Psoas muscle (tissue), 8 donors: ENCODE data around the gene PTPRA. TPM values are rescaled to one million over a fixed set of nuclear protein-coding genes. Genes with fewer than 3 reads are reported as not detected.
"Not testable (repeated sequence)": the region's sequence is repeated elsewhere in the genome, so short reads cannot be mapped to it uniquely, and the experiment has no call there.

ENCODE experiments used
- ATAC-seq, 4 donors: fragments of 200-7000 bp; cut with Tn5 transposase; one replicate each; pipeline ENCODE4 v1.9.1; 2020; ENCODE audit warnings: moderate library complexity in 3 of 4, mild to moderate bottlenecking in 2 of 4
- DNase-seq, 2 donors: peaks; one replicate each; pipeline ENCODE4 v3.0.0-alpha.2; 2020
- H3K27ac ChIP-seq: fragments of 200-600 bp; one replicate; pipeline ENCODE4 v1.8.0; 2022
- H3K27me3 ChIP-seq, 3 donors: fragments of 200-600 bp in 1 of 3; one replicate each; pipeline versions ENCODE4 v1.6.1 to v1.8.0; 2013 to 2022; ENCODE audit warnings: low read length in 2 of 3, mild to moderate bottlenecking in 2 of 3, moderate library complexity in 1 of 3; ENCODE audit not compliant: insufficient read depth in 3 of 3
- H3K36me3 ChIP-seq, 2 donors: fragments of 200-600 bp in 1 of 2; one replicate each; pipeline versions ENCODE4 v1.6.1 to v1.8.0; 2013 to 2022; ENCODE audit warnings: low read depth in 1 of 2, mild to moderate bottlenecking in 1 of 2, moderate library complexity in 1 of 2; ENCODE audit not compliant: insufficient read depth in 1 of 2
- H3K4me1 ChIP-seq: fragments of 200-600 bp; one replicate; pipeline ENCODE4 v1.8.0; 2022
- H3K4me3 ChIP-seq: fragments of 200-600 bp; one replicate; pipeline ENCODE4 v1.8.0; 2022; ENCODE audit warnings: mild to moderate bottlenecking
- H3K9me3 ChIP-seq: fragments of 200-600 bp; one replicate; pipeline ENCODE4 v1.8.0; 2022
- CTCF ChIP-seq: fragments of 200-600 bp; IDR thresholded peaks from one replicate; pipeline ENCODE4 v1.8.0; 2022; ENCODE audit warnings: antibody characterized with exemption
- WGBS, 3 donors: extraction: QIAGEN DNeasy Blood & Tissue Kit; methylation state at CpG; one replicate each; pipeline versions ENCODE4 v1.1.6 to v1.1.7; 2013; 5-methylcytosine and 5-hydroxymethylcytosine counted together
- intact Hi-C, 2 donors: fragments of 100-400 bp; cut with DNase I; formaldehyde crosslinking; loops; one replicate each; pipeline versions ENCODE4 v1.11.0 to v1.14.2; 2022
- polyA plus RNA-seq, 3 donors: library from polyadenylated mRNA; stranded (reverse); fragments of 200-250 nt; gene quantifications; one replicate each; pipeline ENCODE4 v1.2.3, GENCODE V29; 2013
- total RNA-seq, 4 donors: library from RNA; stranded (reverse); fragmentation: NEBNext Ultra II Directional in 2 of 4; extraction: Animal tissue kit (Norgen Biotek cat#: 25700) in 2 of 4; gene quantifications; one replicate each; pipeline versions ENCODE4 v1.2.1 to v1.2.4, GENCODE V29; 2021 to 2023
- donor health status: healthy with polysubstance abuse.
- donor health status: DM: no; HTN: no; CAD: no; lungs with moderate emphysema.
- donor health status: Bipolar disorder and iron deficiency.
- donor health status: healthy.
- donor health status: DM: yes; HTN: yes; CAD: no.
- donor health status: DM: no; HTN: no; CAD: no.
- donor health status: DM: no; HTN: no; CAD: no.
- donor health status: DM: yes; HTN: yes; CAD: no.

Gene PTPRA
- total and polyA plus RNA-seq, 7 donors, result 7.6 to 19.9 (median 15.0) TPM

DNA sequence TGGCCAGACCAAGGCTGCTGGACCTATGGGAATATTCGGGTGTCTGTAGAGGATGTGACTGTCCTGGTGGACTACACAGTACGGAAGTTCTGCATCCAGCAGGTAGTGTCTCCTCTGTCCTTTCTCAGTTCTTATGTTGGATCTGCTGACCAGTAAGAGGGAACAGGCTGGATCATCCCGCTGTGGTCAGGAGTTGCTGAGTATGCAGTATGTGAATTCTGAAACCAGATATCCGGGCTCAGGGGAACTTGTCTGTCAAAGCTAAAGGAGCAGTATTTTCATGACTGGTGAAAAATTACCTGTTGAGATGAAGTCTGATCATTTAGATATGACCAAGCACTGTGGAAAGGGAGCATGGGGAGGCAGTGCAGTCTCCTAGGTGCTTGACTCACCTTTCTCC is 148.0 kb downstream of the PTPRA start:
- peaks cover 6 to 74% of the 10 kb centered on the region in 2 donors for H3K36me3 ChIP-seq
- ATAC-seq, result peak in 1 of 4 donors; percentile 10

DNA sequence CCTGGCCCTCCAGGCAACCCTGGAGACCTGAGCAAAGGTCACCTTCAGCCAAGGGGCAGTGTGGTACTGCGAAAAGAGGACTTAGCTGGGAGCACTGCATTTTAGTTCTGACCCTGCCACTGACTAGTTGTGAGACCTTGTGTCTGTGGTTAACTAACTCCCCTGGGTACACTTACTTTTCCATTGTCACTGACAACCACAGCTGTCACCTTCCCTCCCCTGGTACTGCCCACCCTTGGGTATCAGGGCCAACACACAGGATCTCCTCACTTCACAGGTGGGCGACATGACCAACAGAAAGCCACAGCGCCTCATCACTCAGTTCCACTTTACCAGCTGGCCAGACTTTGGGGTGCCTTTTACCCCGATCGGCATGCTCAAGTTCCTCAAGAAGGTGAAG is 148.5 kb downstream of the PTPRA start:
- intact Hi-C loops, result no loop called here
- H3K9me3 ChIP-seq, result no peaks in the 10 kb centered on the region
- H3K4me3 ChIP-seq, result no peak overlapping the region
- peak in 1 of 4 donors; percentile 30 for ATAC-seq
- H3K36me3 ChIP-seq, result peaks cover 6 to 74% of the 10 kb centered on the region in 2 donors
- 93 to 99% (median 98%) methylated on average over 5 of the region's 5 CpGs for WGBS, 3 donors
- no peaks in the 10 kb centered on the region for H3K4me1 ChIP-seq
- no peak for TF ChIP-seq CTCF
- no peaks in the 10 kb centered on the region for H3K27me3 ChIP-seq
- H3K27ac ChIP-seq, result no peak overlapping the region
- DNase-seq, result no peak

More for the DNA sequence above, 148.0 kb downstream of the PTPRA start:
- Histone ChIP-seq H3K27me3 (no peaks in the 10 kb centered on the region), H3K9me3 (no peaks in the 10 kb centered on the region), H3K27ac (no peak overlapping the region), H3K4me3 (no peak overlapping the region), H3K4me1 (no peaks in the 10 kb centered on the region)
- no peak for TF ChIP-seq CTCF
- 63 to 83% (median 67%) methylated on average over 4 of the region's 4 CpGs for WGBS, 3 donors
- intact Hi-C loops, result no loop called here
- DNase-seq, result no peak

GRCh38 chr20:3022559-3023490 is 149.5 kb downstream of the PTPRA start:
- 88 to 92% (median 90%) methylated on average over 20 of the region's 20 CpGs for WGBS, 3 donors
- H3K27ac ChIP-seq, H3K4me3 ChIP-seq, H3K9me3 ChIP-seq, H3K27me3 ChIP-seq, intact Hi-C loops, H3K4me1 ChIP-seq, ATAC-seq, DNase-seq: not testable (repeated sequence)
- peaks cover 1 to 74% of the 10 kb centered on the region in 2 donors for H3K36me3 ChIP-seq

DNA sequence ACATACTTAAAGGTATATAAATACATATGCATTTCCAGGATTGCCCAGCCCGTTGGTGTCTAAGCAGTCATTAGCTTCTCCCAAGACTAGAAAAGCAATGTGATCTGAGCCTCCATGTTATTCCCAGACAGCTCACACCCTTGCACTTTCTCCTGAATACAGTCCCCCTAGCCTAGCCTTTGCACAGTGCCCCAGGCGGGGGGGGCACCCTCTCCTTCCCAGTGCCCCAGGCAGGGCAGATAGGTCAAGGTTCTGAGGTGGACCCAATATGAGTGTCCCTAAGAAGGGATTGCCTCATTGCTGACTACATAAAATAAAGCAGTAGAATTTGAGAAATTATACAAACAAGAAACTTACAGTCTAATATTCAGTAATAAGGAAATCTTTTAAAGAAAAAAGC is 154.7 kb downstream of the PTPRA start:
- Histone ChIP-seq H3K27ac (no peak overlapping the region), H3K27me3 (no peaks in the 10 kb centered on the region), H3K4me3 (no peak overlapping the region), H3K9me3 (no peaks in the 10 kb centered on the region), H3K36me3 (peaks cover 0 to 92% of the 10 kb centered on the region in 2 donors), H3K4me1 (no peaks in the 10 kb centered on the region)
- 70 to 80% (median 79%) methylated on average over 2 of the region's 2 CpGs for WGBS, 3 donors
- ATAC-seq (no peak), DNase-seq (no peak)
- no peak for TF ChIP-seq CTCF
- intact Hi-C loops, result no loop called here

- no peaks in the 10 kb centered on the region for H3K27me3 ChIP-seq
- no peak overlapping the region for H3K4me3 ChIP-seq
- no peak overlapping the region for H3K27ac ChIP-seq
- no peak for DNase-seq
- intact Hi-C loops, result no loop called here
- no peaks in the 10 kb centered on the region for H3K9me3 ChIP-seq
- H3K36me3 ChIP-seq, result peaks cover 0 to 85% of the 10 kb centered on the region in 2 donors
- ATAC-seq, result no peak
- TF ChIP-seq CTCF, result no peak
- no peaks in the 10 kb centered on the region for H3K4me1 ChIP-seq
- WGBS, 3 donors, result 93 to 98% (median 95%) methylated on average over 3 of the region's 3 CpGs
Measured at GRCh38 chr20:3031524-3032147, 158.4 kb downstream of the PTPRA start.
